Measurements from ENCODE around the gene SLC16A8.

GRCh38 chr22:38042488-38042790 is 41.5 kb downstream of the SLC16A8 start:
- TF ChIP-seq ZNF282 (IDR thresholded peaks at IDR 0.05; ENCODE audit: partially characterized antibody) (no peak), DPF2 (CRISPR knock-in tag; IDR thresholded peaks at IDR 0.05; ENCODE audit: borderline replicate concordance, low read depth) (no peak), CTCF (CRISPR knock-in tag; IDR thresholded peaks at IDR 0.05) (no peak), RAD51 (IDR thresholded peaks at IDR 0.05; ENCODE audit: borderline replicate concordance) (no peak), ZNF558 (CRISPR knock-in tag; IDR thresholded peaks at IDR 0.05; ENCODE audit: borderline replicate concordance) (no peak), NFRKB (IDR thresholded peaks at IDR 0.05) (no peak), SMARCE1 (IDR thresholded peaks at IDR 0.05; ENCODE audit: borderline replicate concordance) (no peak), MYNN (CRISPR knock-in tag; IDR thresholded peaks at IDR 0.05; ENCODE audit: low read depth) (no peak), POLR2A (IDR thresholded peaks at IDR 0.05; ENCODE audit: insufficient read depth in 1 of 2, low read depth in 2 of 2, low read length in 2 of 2) (no peak), CHD4 (IDR thresholded peaks at IDR 0.05; ENCODE audit: borderline replicate concordance, low read length) (no peak), GABPB1 (CRISPR knock-in tag; IDR thresholded peaks at IDR 0.05) (no peak)
